Measurements from ENCODE around the gene TPD52L1. TPM values are rescaled to one million over a fixed set of nuclear protein-coding genes. Genes with fewer than 3 reads are reported as not detected.

Gene TPD52L1
- total and polyA plus RNA-seq, 10 of the 15 experiments (the other 5 are each of a cell fraction or from before 2014, with no cell fraction given) = 0.03 to 2.6 (median 0.16) TPM; not detected in 3

DNA sequence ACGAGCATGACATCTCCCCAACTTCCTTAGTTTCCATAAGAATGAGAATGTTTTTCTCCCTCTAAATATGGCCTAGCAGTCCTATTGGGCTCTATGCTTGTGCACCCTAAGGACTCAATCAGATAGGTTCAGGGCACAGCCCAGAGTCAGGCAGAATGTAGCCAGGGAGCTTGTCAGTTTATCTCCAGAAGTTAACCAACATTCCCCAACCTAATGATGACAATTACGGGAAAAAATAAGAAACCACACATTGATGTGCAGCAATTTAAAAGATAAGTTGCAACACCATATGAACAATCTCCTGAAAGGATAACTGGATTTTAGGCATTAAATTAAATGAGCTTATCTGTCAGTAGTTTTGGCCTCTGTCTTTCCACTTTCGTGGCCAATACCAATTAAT, 77.1 kb downstream of the TPD52L1 start:
- no peaks in the 10 kb centered on the region for H3K9me3 ChIP-seq (replicated peaks; ENCODE audit: control insufficient read depth, insufficient read depth, low read length)
- in situ Hi-C loops (cut with MboI) (no loop called here), intact Hi-C loops (cut with micrococcal nuclease; ENCODE audit: unreplicated experiment) (no loop called here)
- H3K4me1 ChIP-seq (ENCODE audit: control insufficient read depth, insufficient read depth, low read length) = no peaks in the 10 kb centered on the region
- no peaks in the 10 kb centered on the region for H4K20me1 ChIP-seq (ENCODE audit: control insufficient read depth, insufficient read depth)
- H3K27me3 ChIP-seq (replicated peaks in 1 of 2; ENCODE audit: control insufficient read depth in 2 of 2, insufficient read depth in 2 of 2, low read length in 1 of 2) = no peaks in the 10 kb centered on the region
- SMC1A ChIA-PET (ENCODE audit: uncharacterized antibody, unreplicated experiment) = interaction anchor here (0.8 kb wide), 1 partner anchor 19 kb away, joined by 3 read pairs; no protein-coding TSS in a partner anchor
- no TSS peak for BruUV-seq (replicated peaks)
- FAIRE-seq = no peak
- H3K79me2 ChIP-seq (ENCODE audit: control insufficient read depth, insufficient read depth, low read length) = no peaks in the 10 kb centered on the region
- 28% methylated on average over 3 of the region's 3 CpGs for WGBS (ENCODE audit: insufficient coverage, insufficient replicate concordance, low lambda C conversion rate, missing lambda C conversion rate)
- H3K36me3 ChIP-seq (ENCODE audit: control insufficient read depth in 2 of 2, insufficient read depth in 2 of 2, low read length in 1 of 2) = no peaks in the 10 kb centered on the region
- H3K9ac ChIP-seq (ENCODE audit: control insufficient read depth, insufficient read depth, low read length) = no peak overlapping the region
- TF ChIP-seq IRF4 (IDR thresholded peaks at IDR 0.05; ENCODE audit: low read depth, low read length) (no peak), CBX3 (IDR thresholded peaks at IDR 0.05; ENCODE audit: borderline replicate concordance, low read depth) (no peak), CHD1 (IDR thresholded peaks at IDR 0.05; ENCODE audit: low read depth, low read length) (no peak), KLF5 (IDR thresholded peaks at IDR 0.05; ENCODE audit: partially characterized antibody) (no peak), ASH2L (IDR thresholded peaks at IDR 0.05; ENCODE audit: borderline replicate concordance, low read depth) (no peak), NFYA (IDR thresholded peaks at IDR 0.05; ENCODE audit: borderline replicate concordance, low read depth, low read length) (no peak), NR2C1 (IDR thresholded peaks at IDR 0.05) (no peak), GABPA (IDR thresholded peaks at IDR 0.05; ENCODE audit: low read depth) (no peak), NR2C2 (IDR thresholded peaks at IDR 0.05; ENCODE audit: borderline replicate concordance, control insufficient read depth, insufficient read length, low read depth) (no peak)
- TF ChIP-seq, protein P1, sequence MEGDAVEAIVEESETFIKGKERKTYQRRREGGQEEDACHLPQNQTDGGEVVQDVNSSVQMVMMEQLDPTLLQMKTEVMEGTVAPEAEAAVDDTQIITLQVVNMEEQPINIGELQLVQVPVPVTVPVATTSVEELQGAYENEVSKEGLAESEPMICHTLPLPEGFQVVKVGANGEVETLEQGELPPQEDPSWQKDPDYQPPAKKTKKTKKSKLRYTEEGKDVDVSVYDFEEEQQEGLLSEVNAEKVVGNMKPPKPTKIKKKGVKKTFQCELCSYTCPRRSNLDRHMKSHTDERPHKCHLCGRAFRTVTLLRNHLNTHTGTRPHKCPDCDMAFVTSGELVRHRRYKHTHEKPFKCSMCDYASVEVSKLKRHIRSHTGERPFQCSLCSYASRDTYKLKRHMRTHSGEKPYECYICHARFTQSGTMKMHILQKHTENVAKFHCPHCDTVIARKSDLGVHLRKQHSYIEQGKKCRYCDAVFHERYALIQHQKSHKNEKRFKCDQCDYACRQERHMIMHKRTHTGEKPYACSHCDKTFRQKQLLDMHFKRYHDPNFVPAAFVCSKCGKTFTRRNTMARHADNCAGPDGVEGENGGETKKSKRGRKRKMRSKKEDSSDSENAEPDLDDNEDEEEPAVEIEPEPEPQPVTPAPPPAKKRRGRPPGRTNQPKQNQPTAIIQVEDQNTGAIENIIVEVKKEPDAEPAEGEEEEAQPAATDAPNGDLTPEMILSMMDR (IDR thresholded peaks at IDR 0.05 in 2 of 3, conservative IDR thresholded peaks at IDR 0.05 in 1 of 3; ENCODE audit: control insufficient read depth in 2 of 3, extremely low read depth in 1 of 3, insufficient read depth in 1 of 3, low read depth in 3 of 3, low read length in 3 of 3) = no peak
- TF ChIP-seq, protein P2, sequence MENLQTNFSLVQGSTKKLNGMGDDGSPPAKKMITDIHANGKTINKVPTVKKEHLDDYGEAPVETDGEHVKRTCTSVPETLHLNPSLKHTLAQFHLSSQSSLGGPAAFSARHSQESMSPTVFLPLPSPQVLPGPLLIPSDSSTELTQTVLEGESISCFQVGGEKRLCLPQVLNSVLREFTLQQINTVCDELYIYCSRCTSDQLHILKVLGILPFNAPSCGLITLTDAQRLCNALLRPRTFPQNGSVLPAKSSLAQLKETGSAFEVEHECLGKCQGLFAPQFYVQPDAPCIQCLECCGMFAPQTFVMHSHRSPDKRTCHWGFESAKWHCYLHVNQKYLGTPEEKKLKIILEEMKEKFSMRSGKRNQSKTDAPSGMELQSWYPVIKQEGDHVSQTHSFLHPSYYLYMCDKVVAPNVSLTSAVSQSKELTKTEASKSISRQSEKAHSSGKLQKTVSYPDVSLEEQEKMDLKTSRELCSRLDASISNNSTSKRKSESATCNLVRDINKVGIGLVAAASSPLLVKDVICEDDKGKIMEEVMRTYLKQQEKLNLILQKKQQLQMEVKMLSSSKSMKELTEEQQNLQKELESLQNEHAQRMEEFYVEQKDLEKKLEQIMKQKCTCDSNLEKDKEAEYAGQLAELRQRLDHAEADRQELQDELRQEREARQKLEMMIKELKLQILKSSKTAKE (IDR thresholded peaks at IDR 0.05; ENCODE audit: low read depth, poor library complexity, severe bottlenecking) = no peak
- RAD21 ChIA-PET (ENCODE audit: unreplicated experiment) = no interaction called here
- no peak overlapping the region for H3K4me3 ChIP-seq
- H3K4me2 ChIP-seq (ENCODE audit: control insufficient read depth, insufficient read depth) = no peak overlapping the region
- H2AFZ ChIP-seq (ENCODE audit: control insufficient read depth, low read depth, low read length) = no peak overlapping the region
- no peak for ATAC-seq
- CTCF ChIA-PET = interaction anchor here (0.6 kb wide), 1 partner anchor 102 kb away, joined by 3 read pairs; no protein-coding TSS in a partner anchor
- DNase-seq (ENCODE audit: low read depth, low spot score) = no peak
- POLR2A ChIA-PET = interaction anchor here (0.8 kb wide), 1 partner anchor 15 kb away, joined by 3 read pairs; no protein-coding TSS in a partner anchor
- no peak overlapping the region for H3K27ac ChIP-seq (ENCODE audit: control insufficient read depth, insufficient read depth)

Measured in GM12878 (cell line).